Liver (tissue), 9 donors: ENCODE measurements around the gene ZYG11B. TPM values are rescaled to one million over a fixed set of nuclear protein-coding genes. Genes with fewer than 3 reads are reported as not detected.
A peak's percentile ranks its signal among the peaks of the same experiment; 100 is the strongest.

Source experiments
- DNase-seq: peaks from one replicate; pipeline ENCODE4 v3.0.0-alpha.2; 2017; ENCODE audit warnings: low spot score
- H3K27ac ChIP-seq, 2 donors: one replicate each; pipeline ENCODE4 v1.7.0; 2013; ENCODE audit warnings: inconsistent platforms in 2 of 2, low read length in 2 of 2, control low read depth in 1 of 2, low read depth in 1 of 2, mild to moderate bottlenecking in 1 of 2
- H3K27me3 ChIP-seq, 4 donors: one replicate each; pipeline versions ENCODE4 v1.6.1 to v1.7.0; 2013; ENCODE audit warnings: low read length in 3 of 4, inconsistent platforms in 1 of 4, mild to moderate bottlenecking in 1 of 4, moderate library complexity in 1 of 4; ENCODE audit not compliant: control insufficient read depth in 4 of 4, insufficient read depth in 4 of 4
- H3K36me3 ChIP-seq, 4 donors: one replicate each; pipeline versions ENCODE4 v1.6.1 to v1.7.0; 2013; ENCODE audit warnings: low read length in 3 of 4, mild to moderate bottlenecking in 3 of 4, low read depth in 1 of 4, moderate library complexity in 1 of 4; ENCODE audit not compliant: control insufficient read depth in 4 of 4, insufficient read depth in 3 of 4
- H3K4me1 ChIP-seq, 4 donors: one replicate each; pipeline versions ENCODE4 v1.6.1 to v1.7.0; 2013; ENCODE audit warnings: low read length in 3 of 4, mild to moderate bottlenecking in 3 of 4, moderate library complexity in 1 of 4; ENCODE audit not compliant: control insufficient read depth in 4 of 4, insufficient read depth in 4 of 4
- H3K4me3 ChIP-seq, 3 donors: one replicate each; pipeline versions ENCODE4 v1.6.1 to v1.7.0; 2013; ENCODE audit warnings: low read length in 3 of 3, control low read depth in 1 of 3, low read depth in 1 of 3, mild to moderate bottlenecking in 1 of 3
- H3K9ac ChIP-seq, 2 donors: one replicate each; pipeline ENCODE4 v1.7.0; 2013; ENCODE audit warnings: low read length in 2 of 2, mild to moderate bottlenecking in 2 of 2, moderate library complexity in 2 of 2, control low read depth in 1 of 2, low read depth in 1 of 2
- H3K9me3 ChIP-seq, 4 donors: one replicate each; pipeline versions ENCODE4 v1.6.1 to v1.7.0; 2013; ENCODE audit warnings: low read length in 3 of 4; ENCODE audit not compliant: control insufficient read depth in 4 of 4
- ATF3 ChIP-seq: IDR thresholded peaks from 2 replicates; pipeline ENCODE4 v1.6.1; 2016; ENCODE audit warnings: antibody characterized with exemption
- CTCF ChIP-seq: fragments of 150-350 bp; IDR thresholded peaks from 2 replicates; pipeline ENCODE4 v1.5.1; 2017; ENCODE audit warnings: improper control_type of control experiment, low read depth, low read length; ENCODE audit not compliant: missing input control
- EGR1 ChIP-seq, 2 donors: IDR thresholded peaks; 2 replicates each; pipeline ENCODE4 v1.6.1; 2016 to 2018; ENCODE audit warnings: antibody characterized with exemption in 2 of 2, low read depth in 2 of 2
- FOXA1 ChIP-seq: IDR thresholded peaks from 2 replicates; pipeline ENCODE4 v1.6.1; 2016; ENCODE audit warnings: antibody characterized with exemption
- FOXA2 ChIP-seq: IDR thresholded peaks from 2 replicates; pipeline ENCODE4 v1.6.1; 2016; ENCODE audit warnings: antibody characterized with exemption
- GABPA ChIP-seq, 2 donors: IDR thresholded peaks in 1 of 2; conservative IDR thresholded peaks in 1 of 2; 2 replicates each; pipeline ENCODE4 v1.6.1; 2016; ENCODE audit warnings: antibody characterized with exemption in 2 of 2, mild to moderate bottlenecking in 1 of 2, moderate library complexity in 1 of 2
- HNF4G ChIP-seq: IDR thresholded peaks from 2 replicates; pipeline ENCODE4 v1.6.1; 2016; ENCODE audit warnings: antibody characterized with exemption
- JUND ChIP-seq, 2 donors: IDR thresholded peaks; 2 replicates each; pipeline ENCODE4 v1.6.1; 2016; ENCODE audit warnings: antibody characterized with exemption in 2 of 2
- NR2F2 ChIP-seq: IDR thresholded peaks from 2 replicates; pipeline ENCODE4 v1.6.1; 2016; ENCODE audit warnings: antibody characterized with exemption
- REST ChIP-seq: IDR thresholded peaks from 2 replicates; pipeline ENCODE4 v1.6.1; 2016; ENCODE audit warnings: antibody characterized with exemption, mild to moderate bottlenecking
- RXRA ChIP-seq, 2 donors: IDR thresholded peaks; 2 replicates each; pipeline ENCODE4 v1.6.1; 2017 to 2018; ENCODE audit warnings: antibody characterized with exemption in 2 of 2, mild to moderate bottlenecking in 1 of 2
- SP1 ChIP-seq: IDR thresholded peaks from 2 replicates; pipeline ENCODE4 v1.6.1; 2018; ENCODE audit warnings: antibody characterized with exemption, mild to moderate bottlenecking
- YY1 ChIP-seq: IDR thresholded peaks from 2 replicates; pipeline ENCODE4 v1.6.1; 2016; ENCODE audit warnings: antibody characterized with exemption, mild to moderate bottlenecking
- ZBTB33 ChIP-seq: IDR thresholded peaks from 2 replicates; pipeline ENCODE4 v1.6.1; 2016; ENCODE audit warnings: antibody characterized with exemption
- WGBS: extraction: QIAGEN DNeasy Blood & Tissue Kit; methylation state at CpG from one replicate; pipeline ENCODE4 v1.1.7; 2013; 5-methylcytosine and 5-hydroxymethylcytosine counted together
- polyA plus RNA-seq, 2 donors: library from polyadenylated mRNA; stranded (reverse) in 1 of 2; unstranded in 1 of 2; fragments of 200-250 nt in 1 of 2; fragments of >200 nt in 1 of 2; fragmentation: Nextera tagmentation in 1 of 2; extraction: Ambion mirVana in 1 of 2; gene quantifications; one replicate each; pipeline versions ENCODE4 v1.2.1 to v1.2.3, GENCODE V29; 2013 to 2015
- total RNA-seq, 2 donors: library from RNA; depleted of rRNA; stranded (reverse); fragments of >200 nt; gene quantifications; one replicate each; pipeline ENCODE4 v1.2.3, GENCODE V29; 2014
- TF ChIP-seq, protein P1 (sequence below): IDR thresholded peaks from 2 replicates; pipeline ENCODE4 v1.6.1; 2016; ENCODE audit warnings: antibody characterized with exemption
- donor health status: healthy.
- donor health status: healthy.
- donor health status: healthy.
- donor health status: healthy.
- donor health status: healthy.

ZYG11B gene
- total and polyA plus RNA-seq, 4 donors: 6.1 to 111 (median 15.5) TPM

DNA sequence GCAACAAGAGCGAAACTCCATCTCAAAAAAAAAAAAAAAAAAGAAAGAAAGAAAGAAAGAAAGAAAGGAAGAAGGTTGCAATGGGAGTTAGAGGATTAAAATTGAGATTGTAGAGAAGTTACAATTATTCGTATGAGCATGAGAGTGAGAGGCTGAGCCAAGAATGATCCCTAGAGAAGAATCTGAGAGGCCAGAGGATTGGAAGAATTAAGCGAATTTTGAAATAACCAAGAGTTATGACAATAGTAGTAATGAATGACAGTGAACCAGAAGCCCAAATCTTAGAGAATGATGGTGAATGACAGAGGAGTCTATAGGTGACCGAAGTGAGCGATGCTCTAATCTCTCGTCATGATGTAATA, 369 bp upstream of the ZYG11B start:
- H3K9ac ChIP-seq: peak overlapping the region in 1 of 2 donors; percentile 49
- no peak for DNase-seq
- H3K36me3 ChIP-seq: peaks cover 0 to 2% (median 0%) of the 10 kb centered on the region in 4 donors
- WGBS: 18% methylated on average over 6 of the region's 6 CpGs
- peak overlapping the region in 2 of 3 donors; percentile 15 to 96 for H3K4me3 ChIP-seq
- H3K4me1 ChIP-seq: peaks cover 7 to 21% (median 16%) of the 10 kb centered on the region in 4 donors
- no peak overlapping the region for H3K27ac ChIP-seq
- H3K9me3 ChIP-seq: no peaks in the 10 kb centered on the region
- TF ChIP-seq NR2F2: no peak
- TF ChIP-seq, protein P1, sequence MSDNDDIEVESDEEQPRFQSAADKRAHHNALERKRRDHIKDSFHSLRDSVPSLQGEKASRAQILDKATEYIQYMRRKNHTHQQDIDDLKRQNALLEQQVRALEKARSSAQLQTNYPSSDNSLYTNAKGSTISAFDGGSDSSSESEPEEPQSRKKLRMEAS: peak; percentile 18
- H3K27me3 ChIP-seq: no peaks in the 10 kb centered on the region

GRCh38 chr1:52727114-52727586, 897 bp downstream of the ZYG11B start:
- H3K4me1 ChIP-seq: peaks cover 7 to 21% (median 16%) of the 10 kb centered on the region in 4 donors
- H3K9me3 ChIP-seq: no peaks in the 10 kb centered on the region
- peaks cover 0 to 4% (median 0%) of the 10 kb centered on the region in 4 donors for H3K36me3 ChIP-seq
- peak overlapping the region; percentile 66 to 86 for H3K9ac ChIP-seq
- WGBS: 2% methylated on average over 14 of the region's 14 CpGs
- no peaks in the 10 kb centered on the region for H3K27me3 ChIP-seq
- H3K4me3 ChIP-seq: peak overlapping the region; percentile 81 to 96 (median 84)
- peak overlapping the region; percentile 74 to 86 for H3K27ac ChIP-seq
- TF ChIP-seq YY1 (peak; percentile 15), CTCF (no peak)
- DNase-seq: peak; percentile 39

GRCh38 chr1:52727956-52728656, 1.9 kb downstream of the ZYG11B start:
- peak overlapping the region in 1 of 2 donors; percentile 6 for H3K27ac ChIP-seq
- no peak for TF ChIP-seq JUND (IDR thresholded peaks at IDR 0.05)
- TF ChIP-seq GABPA (IDR thresholded peaks at IDR 0.05 in 1 of 2, conservative IDR thresholded peaks at IDR 0.05 in 1 of 2): no peak
- TF ChIP-seq RXRA (IDR thresholded peaks at IDR 0.05): peak in 1 of 2 donors; percentile 14
- no peak for TF ChIP-seq FOXA2
- no peaks in the 10 kb centered on the region for H3K9me3 ChIP-seq
- no peak for DNase-seq
- peak overlapping the region in 1 of 3 donors; percentile 96 for H3K4me3 ChIP-seq
- no peak overlapping the region for H3K9ac ChIP-seq
- no peaks in the 10 kb centered on the region for H3K27me3 ChIP-seq
- peaks cover 7 to 21% (median 16%) of the 10 kb centered on the region in 4 donors for H3K4me1 ChIP-seq
- WGBS: 67% methylated on average over 6 of the region's 6 CpGs
- peaks cover 0 to 4% (median 0%) of the 10 kb centered on the region in 4 donors for H3K36me3 ChIP-seq

GRCh38 chr1:52733368-52733767, 7.1 kb downstream of the ZYG11B start:
- DNase-seq: no peak
- H3K4me3 ChIP-seq: no peak overlapping the region
- no peaks in the 10 kb centered on the region for H3K9me3 ChIP-seq
- no peak overlapping the region for H3K27ac ChIP-seq
- peaks cover 0 to 4% (median 0%) of the 10 kb centered on the region in 4 donors for H3K36me3 ChIP-seq
- WGBS: 97% methylated on average over 3 of the region's 3 CpGs
- H3K4me1 ChIP-seq: peaks cover 10 to 18% (median 17%) of the 10 kb centered on the region in 4 donors
- H3K27me3 ChIP-seq: no peaks in the 10 kb centered on the region
- no peak overlapping the region for H3K9ac ChIP-seq
- TF ChIP-seq REST: no peak
- TF ChIP-seq HNF4G: no peak
- no peak for TF ChIP-seq FOXA2
- no peak for TF ChIP-seq EGR1 (IDR thresholded peaks at IDR 0.05; ENCODE audit: low read depth in 2 of 2)
- no peak for TF ChIP-seq SP1
- no peak for TF ChIP-seq ZBTB33
- no peak for TF ChIP-seq YY1
- no peak for TF ChIP-seq ATF3
- TF ChIP-seq RXRA (IDR thresholded peaks at IDR 0.05): no peak
- no peak for TF ChIP-seq JUND (IDR thresholded peaks at IDR 0.05)
- TF ChIP-seq FOXA1: no peak
